ENCODE data around the gene CD37.

CD37 gene

GRCh38 chr19:49335784-49336481 is 727 bp downstream of the CD37 start:
- H3K4me1 Mint-ChIP-seq (ENCODE audit: low read depth in 2 of 2), result peaks cover 61 to 76% of the 10 kb centered on the region in 2 donors
- peak in 1 of 3 experiments; percentile 35 for DNase-seq
- peaks cover 34% of the 10 kb centered on the region for H3K36me3 Mint-ChIP-seq (ENCODE audit: insufficient read depth)
- peak overlapping the region; percentile 86 to 99 for H3K4me3 Mint-ChIP-seq
- H3K9me3 Mint-ChIP-seq, result no peaks in the 10 kb centered on the region
- no peaks in the 10 kb centered on the region for H3K27me3 Mint-ChIP-seq
- H3K27ac Mint-ChIP-seq, result peak overlapping the region; percentile 87 to 99
- peak; percentile 39 for ATAC-seq (replicated peaks)

DNA sequence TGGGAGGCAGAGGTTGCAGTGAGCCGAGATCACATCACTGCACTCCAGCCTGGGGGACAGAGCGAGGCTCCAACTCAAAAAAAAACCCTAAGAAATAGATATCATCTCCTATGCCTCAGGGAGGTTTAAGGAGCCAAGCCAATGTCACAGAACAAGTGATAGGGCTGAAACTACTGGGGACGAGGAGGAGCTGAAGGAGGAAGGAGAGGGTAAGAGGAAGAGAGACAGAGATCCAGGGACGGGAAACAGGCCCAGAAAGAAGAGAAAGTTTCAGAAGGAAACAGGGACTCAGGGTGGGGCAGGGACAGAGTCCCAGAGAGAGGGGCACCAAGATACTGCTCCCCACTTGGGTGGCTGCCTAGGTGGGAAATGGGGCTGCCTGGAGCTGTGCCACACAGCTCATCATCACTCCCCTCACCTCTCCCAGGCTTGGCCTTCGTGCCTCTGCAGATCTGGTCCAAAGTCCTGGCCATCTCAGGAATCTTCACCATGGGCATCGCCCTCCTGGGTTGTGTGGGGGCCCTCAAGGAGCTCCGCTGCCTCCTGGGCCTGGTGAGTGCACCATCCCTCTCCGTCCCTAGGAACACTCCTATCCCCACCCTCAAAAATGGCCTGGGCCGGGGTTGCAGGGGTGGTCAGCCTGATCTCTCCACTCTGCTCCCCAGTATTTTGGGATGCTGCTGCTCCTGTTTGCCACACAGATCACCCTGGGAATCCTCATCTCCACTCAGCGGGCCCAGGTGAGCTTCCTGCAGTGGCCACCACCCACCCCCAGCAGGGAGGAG is 1.5 kb downstream of the CD37 start:
- H3K36me3 Mint-ChIP-seq (ENCODE audit: insufficient read depth), result peaks cover 34% of the 10 kb centered on the region
- ATAC-seq (replicated peaks) (no peak), DNase-seq (no peak)
- peaks cover 55 to 72% of the 10 kb centered on the region in 2 donors for H3K4me1 Mint-ChIP-seq (ENCODE audit: low read depth in 2 of 2)
- H3K4me3 Mint-ChIP-seq, result peak overlapping the region; percentile 86 to 99
- no peaks in the 10 kb centered on the region for H3K9me3 Mint-ChIP-seq
- H3K27ac Mint-ChIP-seq, result peak overlapping the region; percentile 87 to 99
- H3K27me3 Mint-ChIP-seq, result no peaks in the 10 kb centered on the region

DNA sequence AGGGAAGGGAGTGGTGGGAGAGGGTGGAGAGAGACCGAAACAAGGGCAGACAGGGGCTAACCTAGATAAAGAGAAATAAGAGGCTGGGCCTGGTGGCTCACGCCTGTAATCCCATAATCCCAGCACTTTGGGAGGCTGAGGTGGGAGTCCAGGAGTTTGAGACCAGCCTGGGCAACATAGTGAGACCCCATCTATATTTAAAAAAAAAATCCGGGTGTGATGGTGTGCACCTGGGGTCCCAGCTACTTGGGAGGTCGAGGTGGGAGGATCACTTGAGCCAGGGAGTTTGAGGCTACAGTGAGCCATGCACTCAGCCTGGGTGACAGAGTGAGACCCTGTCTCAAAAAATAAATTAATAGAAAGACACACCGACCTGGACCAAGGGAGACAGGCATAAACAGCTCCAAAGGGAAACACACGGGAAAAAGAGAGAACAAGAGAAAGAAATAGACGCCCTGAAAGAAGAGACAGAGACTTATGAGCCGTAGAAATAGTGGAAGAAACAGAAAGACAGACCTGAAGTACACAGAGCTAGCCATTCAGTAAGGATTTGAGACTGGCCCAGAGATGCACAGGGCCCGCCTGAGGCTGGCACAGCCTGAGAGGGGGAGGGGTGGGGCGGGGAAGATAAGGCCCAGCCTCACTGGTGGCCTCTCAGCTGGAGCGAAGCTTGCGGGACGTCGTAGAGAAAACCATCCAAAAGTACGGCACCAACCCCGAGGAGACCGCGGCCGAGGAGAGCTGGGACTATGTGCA is 2.2 kb downstream of the CD37 start:
- Mint-ChIP-seq H3K9me3 (no peaks in the 10 kb centered on the region), H3K36me3 (ENCODE audit: insufficient read depth) (peaks cover 34% of the 10 kb centered on the region), H3K27ac (peak overlapping the region; percentile 87 to 99), H3K4me3 (peak overlapping the region; percentile 53 to 99), H3K27me3 (no peaks in the 10 kb centered on the region), H3K4me1 (ENCODE audit: low read depth in 2 of 2) (peaks cover 50 to 67% of the 10 kb centered on the region in 2 donors)
- ATAC-seq (replicated peaks) (no peak), DNase-seq (no peak)

GRCh38 chr19:49338023-49338677 is 2.9 kb downstream of the CD37 start:
- ATAC-seq (replicated peaks) (no peak), DNase-seq (no peak)
- peaks cover 34% of the 10 kb centered on the region for H3K36me3 Mint-ChIP-seq (ENCODE audit: insufficient read depth)
- no peaks in the 10 kb centered on the region for H3K27me3 Mint-ChIP-seq
- peak overlapping the region; percentile 35 to 48 for H3K4me3 Mint-ChIP-seq
- H3K27ac Mint-ChIP-seq, result peak overlapping the region; percentile 87 to 99
- no peaks in the 10 kb centered on the region for H3K9me3 Mint-ChIP-seq
- H3K4me1 Mint-ChIP-seq (ENCODE audit: low read depth in 2 of 2), result peaks cover 47 to 67% of the 10 kb centered on the region in 2 donors

- Mint-ChIP-seq H3K9me3 (no peaks in the 10 kb centered on the region), H3K36me3 (ENCODE audit: insufficient read depth) (peaks cover 34% of the 10 kb centered on the region), H3K4me3 (peak overlapping the region; percentile 35 to 48), H3K4me1 (ENCODE audit: low read depth in 2 of 2) (peaks cover 41 to 60% of the 10 kb centered on the region in 2 donors), H3K27ac (peak overlapping the region; percentile 75 to 99), H3K27me3 (no peaks in the 10 kb centered on the region)
- DNase-seq (no peak), ATAC-seq (replicated peaks) (no peak)
Observed at GRCh38 chr19:49338691-49339300, 3.6 kb downstream of the CD37 start.

- no peaks in the 10 kb centered on the region for H3K27me3 Mint-ChIP-seq
- peaks cover 36 to 54% of the 10 kb centered on the region in 2 donors for H3K4me1 Mint-ChIP-seq (ENCODE audit: low read depth in 2 of 2)
- peak overlapping the region in 1 of 2 donors; percentile 66 for H3K4me3 Mint-ChIP-seq
- H3K36me3 Mint-ChIP-seq (ENCODE audit: insufficient read depth), result peaks cover 37% of the 10 kb centered on the region
- no peak for DNase-seq
- no peaks in the 10 kb centered on the region for H3K9me3 Mint-ChIP-seq
- peak overlapping the region; percentile 95 to 99 for H3K27ac Mint-ChIP-seq
- ATAC-seq (replicated peaks), result no peak
Observed at GRCh38 chr19:49339301-49340068, 4.3 kb downstream of the CD37 start.

DNA sequence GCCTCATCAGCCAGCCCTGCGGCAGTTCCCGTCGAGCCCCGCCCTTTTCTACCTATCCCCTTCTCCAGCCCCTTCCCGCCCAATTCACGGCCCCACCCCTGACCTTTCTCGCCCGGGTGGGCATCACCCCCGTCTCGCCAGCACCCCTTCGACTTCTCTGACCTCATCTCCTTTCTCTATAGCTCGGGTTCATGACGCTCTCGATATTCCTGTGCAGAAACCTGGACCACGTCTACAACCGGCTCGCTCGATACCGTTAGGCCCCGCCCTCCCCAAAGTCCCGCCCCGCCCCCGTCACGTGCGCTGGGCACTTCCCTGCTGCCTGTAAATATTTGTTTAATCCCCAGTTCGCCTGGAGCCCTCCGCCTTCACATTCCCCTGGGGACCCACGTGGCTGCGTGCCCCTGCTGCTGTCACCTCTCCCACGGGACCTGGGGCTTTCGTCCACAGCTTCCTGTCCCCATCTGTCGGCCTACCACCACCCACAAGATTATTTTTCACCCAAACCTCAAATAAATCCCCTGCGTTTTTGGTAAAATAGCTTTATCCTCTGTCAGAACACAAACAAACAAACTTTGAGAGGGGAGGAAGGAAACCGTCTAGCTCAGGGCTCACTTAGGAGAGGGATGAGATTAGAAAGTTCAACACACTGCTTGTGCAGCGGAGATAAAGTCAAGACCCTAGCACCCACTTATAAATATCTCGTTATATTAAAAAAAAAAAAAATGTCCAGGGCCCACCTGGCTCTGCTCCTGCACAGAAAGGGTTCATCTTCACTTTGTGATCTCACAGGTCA is 5.1 kb downstream of the CD37 start:
- peaks cover 41 to 56% of the 10 kb centered on the region in 2 donors for H3K4me1 Mint-ChIP-seq (ENCODE audit: low read depth in 2 of 2)
- peak overlapping the region; percentile 42 to 66 for H3K4me3 Mint-ChIP-seq

DNA sequence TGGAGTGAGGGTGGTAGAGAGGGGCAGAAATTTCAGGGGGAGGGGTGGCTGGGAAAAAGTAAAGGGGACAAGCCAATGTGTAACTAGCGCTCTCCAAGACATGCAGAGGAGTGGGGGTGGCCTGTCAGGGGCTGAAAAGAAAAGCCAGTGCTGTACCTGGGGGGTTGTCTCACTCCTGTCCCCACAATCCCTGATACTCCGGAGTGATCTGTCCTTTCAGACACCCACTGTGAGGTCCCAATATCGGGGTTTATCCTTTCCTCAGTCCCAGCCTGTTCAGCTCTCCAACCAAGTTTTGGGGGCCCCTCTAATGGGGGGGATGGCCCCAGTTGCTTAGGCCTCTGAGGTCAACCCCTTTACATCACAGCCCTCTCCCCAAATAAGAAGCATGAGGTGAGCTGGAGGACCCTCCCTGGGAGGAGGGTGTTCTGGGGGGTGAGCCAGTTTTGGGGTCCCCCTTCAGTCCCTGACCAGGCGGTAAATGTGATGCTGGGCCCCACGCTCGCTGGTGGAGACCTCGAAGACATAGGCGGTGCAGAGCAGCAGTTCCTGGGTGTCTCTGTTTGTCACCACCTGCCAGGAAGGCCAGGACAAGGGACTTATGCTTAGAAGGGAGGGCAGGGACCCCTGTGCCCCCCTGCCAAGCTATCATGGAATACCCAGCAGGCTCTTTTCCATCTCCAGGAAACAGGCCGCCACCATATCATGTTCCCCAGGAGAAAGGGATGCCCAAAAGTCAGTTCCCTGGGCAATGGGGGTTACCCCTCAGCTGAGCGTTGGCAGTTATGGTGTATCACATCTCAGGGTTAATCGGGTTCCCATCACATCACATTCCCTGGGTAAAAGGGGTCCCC is 5.9 kb downstream of the CD37 start:
- ATAC-seq (replicated peaks) (no peak), DNase-seq (no peak)
- peak overlapping the region; percentile 83 to 95 for H3K27ac Mint-ChIP-seq
- peaks cover 33 to 52% of the 10 kb centered on the region in 2 donors for H3K4me1 Mint-ChIP-seq (ENCODE audit: low read depth in 2 of 2)
- H3K9me3 Mint-ChIP-seq, result no peaks in the 10 kb centered on the region
- H3K4me3 Mint-ChIP-seq, result peak overlapping the region; percentile 42 to 66
- H3K36me3 Mint-ChIP-seq (ENCODE audit: insufficient read depth), result peaks cover 32% of the 10 kb centered on the region
- no peaks in the 10 kb centered on the region for H3K27me3 Mint-ChIP-seq

More for the DNA sequence above, 5.1 kb downstream of the CD37 start:
- DNase-seq (peak in 2 of 3 experiments; percentile 23 to 29), ATAC-seq (replicated peaks) (peak; percentile 35)
- Mint-ChIP-seq H3K9me3 (no peaks in the 10 kb centered on the region), H3K27me3 (no peaks in the 10 kb centered on the region), H3K27ac (peak overlapping the region; percentile 83 to 95), H3K36me3 (ENCODE audit: insufficient read depth) (peaks cover 37% of the 10 kb centered on the region)

DNA sequence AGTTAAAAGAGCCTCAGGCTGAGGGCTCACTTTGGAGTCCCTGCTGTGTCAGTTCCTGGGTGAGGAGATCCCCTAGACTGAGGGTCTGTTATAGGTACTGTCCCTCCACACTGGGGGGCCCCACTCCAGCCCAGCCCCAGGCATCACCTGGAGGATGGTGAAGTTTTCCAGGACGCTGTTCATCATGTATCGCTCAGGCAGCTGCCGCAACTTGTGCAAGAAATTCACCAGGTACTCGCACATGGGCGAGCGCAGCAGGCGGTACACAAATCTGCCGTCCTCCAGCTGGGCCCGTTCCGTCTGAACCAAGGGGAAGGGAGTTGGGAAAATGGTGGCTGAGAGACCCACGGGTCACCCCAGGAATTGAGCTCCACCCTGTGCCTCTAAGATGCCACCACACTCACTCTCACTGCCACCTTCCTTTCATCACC is 7.1 kb downstream of the CD37 start:
- no peaks in the 10 kb centered on the region for H3K27me3 Mint-ChIP-seq
- H3K9me3 Mint-ChIP-seq, result no peaks in the 10 kb centered on the region
- peaks cover 24% of the 10 kb centered on the region for H3K36me3 Mint-ChIP-seq (ENCODE audit: insufficient read depth)
- peak overlapping the region in 1 of 2 donors; percentile 2 for H3K27ac Mint-ChIP-seq
- no peak overlapping the region for H3K4me3 Mint-ChIP-seq
- DNase-seq, result no peak
- ATAC-seq (replicated peaks), result no peak
- peaks cover 24 to 41% of the 10 kb centered on the region in 2 donors for H3K4me1 Mint-ChIP-seq (ENCODE audit: low read depth in 2 of 2)

DNA sequence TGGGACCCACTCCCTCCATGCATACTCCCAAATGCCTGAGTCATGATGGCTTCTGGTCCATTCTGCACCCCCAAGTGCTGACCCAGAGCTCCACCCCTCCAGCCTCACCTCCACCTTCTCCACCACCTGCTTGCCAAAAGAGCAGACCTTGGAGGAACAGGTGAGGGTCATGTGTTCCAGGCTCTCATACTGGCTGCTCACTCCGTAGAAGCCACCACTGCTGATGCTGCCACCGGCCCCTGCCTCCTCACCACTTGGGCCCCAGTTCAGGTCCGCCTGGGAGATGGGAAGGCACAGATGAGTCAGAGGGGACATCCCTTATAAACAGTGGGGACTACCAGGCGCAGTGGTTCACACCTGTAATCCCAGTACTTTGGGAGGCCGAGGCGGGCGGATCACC is 7.9 kb downstream of the CD37 start:
- no peak for DNase-seq
- H3K27ac Mint-ChIP-seq, result peak overlapping the region in 1 of 2 donors; percentile 2
- H3K4me1 Mint-ChIP-seq (ENCODE audit: low read depth in 2 of 2), result peaks cover 20 to 33% of the 10 kb centered on the region in 2 donors
- H3K27me3 Mint-ChIP-seq, result no peaks in the 10 kb centered on the region
- H3K4me3 Mint-ChIP-seq, result no peak overlapping the region
- peaks cover 17% of the 10 kb centered on the region for H3K36me3 Mint-ChIP-seq (ENCODE audit: insufficient read depth)
- no peaks in the 10 kb centered on the region for H3K9me3 Mint-ChIP-seq
- no peak for ATAC-seq (replicated peaks)

All from effector memory CD8-positive, alpha-beta T cell (primary cell).